Measurements from ENCODE around the gene EPHB1.

- TF ChIP-seq CTCF (IDR thresholded peaks at IDR 0.05 in 4 of 5, conservative IDR thresholded peaks at IDR 0.05 in 1 of 5) (no peak), POLR2A (IDR thresholded peaks at IDR 0.05) (no peak)
Observed at GRCh38 chr3:134820994-134821393, 25.9 kb downstream of the EPHB1 start.
